ENCODE results near the gene NTRK2.

NTRK2 gene

DNA sequence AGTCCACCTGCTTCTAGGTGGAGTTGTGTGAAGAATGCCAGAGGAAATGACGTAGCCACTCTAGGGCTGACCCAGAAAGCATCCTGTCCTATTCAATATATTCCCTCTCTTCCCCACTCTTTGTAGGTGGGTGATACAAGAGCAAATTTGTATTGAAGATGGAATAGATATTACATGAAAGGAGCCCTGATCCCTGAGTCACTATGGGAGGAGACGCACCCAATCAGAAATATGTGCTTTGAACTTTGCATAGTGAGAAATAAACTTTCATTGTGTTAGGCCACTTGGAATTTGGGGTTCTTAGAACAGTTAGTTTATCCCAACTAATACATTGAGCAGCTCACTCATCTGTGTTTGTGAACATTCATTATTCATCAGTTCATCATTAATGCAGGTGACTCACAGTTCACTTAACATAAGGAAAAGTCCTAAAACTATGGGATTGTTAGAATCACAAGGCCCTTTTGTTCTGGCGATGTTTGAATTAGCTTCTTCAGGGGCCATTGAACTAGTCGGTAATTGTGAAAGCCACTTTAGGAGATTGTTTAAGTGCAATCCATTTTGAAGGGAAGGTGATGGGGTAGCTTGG, 26.9 kb upstream of the NTRK2 start (continued):
- TF ChIP-seq, protein P1, sequence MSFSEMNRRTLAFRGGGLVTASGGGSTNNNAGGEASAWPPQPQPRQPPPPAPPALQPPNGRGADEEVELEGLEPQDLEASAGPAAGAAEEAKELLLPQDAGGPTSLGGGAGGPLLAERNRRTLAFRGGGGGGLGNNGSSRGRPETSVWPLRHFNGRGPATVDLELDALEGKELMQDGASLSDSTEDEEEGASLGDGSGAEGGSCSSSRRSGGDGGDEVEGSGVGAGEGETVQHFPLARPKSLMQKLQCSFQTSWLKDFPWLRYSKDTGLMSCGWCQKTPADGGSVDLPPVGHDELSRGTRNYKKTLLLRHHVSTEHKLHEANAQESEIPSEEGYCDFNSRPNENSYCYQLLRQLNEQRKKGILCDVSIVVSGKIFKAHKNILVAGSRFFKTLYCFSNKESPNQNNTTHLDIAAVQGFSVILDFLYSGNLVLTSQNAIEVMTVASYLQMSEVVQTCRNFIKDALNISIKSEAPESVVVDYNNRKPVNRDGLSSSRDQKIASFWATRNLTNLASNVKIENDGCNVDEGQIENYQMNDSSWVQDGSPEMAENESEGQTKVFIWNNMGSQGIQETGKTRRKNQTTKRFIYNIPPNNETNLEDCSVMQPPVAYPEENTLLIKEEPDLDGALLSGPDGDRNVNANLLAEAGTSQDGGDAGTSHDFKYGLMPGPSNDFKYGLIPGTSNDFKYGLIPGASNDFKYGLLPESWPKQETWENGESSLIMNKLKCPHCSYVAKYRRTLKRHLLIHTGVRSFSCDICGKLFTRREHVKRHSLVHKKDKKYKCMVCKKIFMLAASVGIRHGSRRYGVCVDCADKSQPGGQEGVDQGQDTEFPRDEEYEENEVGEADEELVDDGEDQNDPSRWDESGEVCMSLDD (tag by site-specific recombination; IDR thresholded peaks at IDR 0.05) = no peak
- TF ChIP-seq HOXA7 (CRISPR knock-in tag; IDR thresholded peaks at IDR 0.05; ENCODE audit: borderline replicate concordance) = no peak
- TF ChIP-seq KLF10 (tag by site-specific recombination; IDR thresholded peaks at IDR 0.05) = no peak
- TF ChIP-seq, protein P2, sequence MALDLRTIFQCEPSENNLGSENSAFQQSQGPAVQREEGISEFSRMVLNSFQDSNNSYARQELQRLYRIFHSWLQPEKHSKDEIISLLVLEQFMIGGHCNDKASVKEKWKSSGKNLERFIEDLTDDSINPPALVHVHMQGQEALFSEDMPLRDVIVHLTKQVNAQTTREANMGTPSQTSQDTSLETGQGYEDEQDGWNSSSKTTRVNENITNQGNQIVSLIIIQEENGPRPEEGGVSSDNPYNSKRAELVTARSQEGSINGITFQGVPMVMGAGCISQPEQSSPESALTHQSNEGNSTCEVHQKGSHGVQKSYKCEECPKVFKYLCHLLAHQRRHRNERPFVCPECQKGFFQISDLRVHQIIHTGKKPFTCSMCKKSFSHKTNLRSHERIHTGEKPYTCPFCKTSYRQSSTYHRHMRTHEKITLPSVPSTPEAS (tag by site-specific recombination; IDR thresholded peaks at IDR 0.05) = no peak
- TF ChIP-seq ZNF785 (tag by site-specific recombination; IDR thresholded peaks at IDR 0.05) = no peak
- no peak for TF ChIP-seq ZNF174 (tag by site-specific recombination; IDR thresholded peaks at IDR 0.05)
- no peak for TF ChIP-seq ZBTB8A (tag by site-specific recombination; IDR thresholded peaks at IDR 0.05)
- no peak for TF ChIP-seq REPIN1 (tag by site-specific recombination; IDR thresholded peaks at IDR 0.05; ENCODE audit: low read depth)
- no peak for TF ChIP-seq ZNF776 (tag by site-specific recombination; IDR thresholded peaks at IDR 0.05; ENCODE audit: borderline replicate concordance)
- TF ChIP-seq, protein P3, sequence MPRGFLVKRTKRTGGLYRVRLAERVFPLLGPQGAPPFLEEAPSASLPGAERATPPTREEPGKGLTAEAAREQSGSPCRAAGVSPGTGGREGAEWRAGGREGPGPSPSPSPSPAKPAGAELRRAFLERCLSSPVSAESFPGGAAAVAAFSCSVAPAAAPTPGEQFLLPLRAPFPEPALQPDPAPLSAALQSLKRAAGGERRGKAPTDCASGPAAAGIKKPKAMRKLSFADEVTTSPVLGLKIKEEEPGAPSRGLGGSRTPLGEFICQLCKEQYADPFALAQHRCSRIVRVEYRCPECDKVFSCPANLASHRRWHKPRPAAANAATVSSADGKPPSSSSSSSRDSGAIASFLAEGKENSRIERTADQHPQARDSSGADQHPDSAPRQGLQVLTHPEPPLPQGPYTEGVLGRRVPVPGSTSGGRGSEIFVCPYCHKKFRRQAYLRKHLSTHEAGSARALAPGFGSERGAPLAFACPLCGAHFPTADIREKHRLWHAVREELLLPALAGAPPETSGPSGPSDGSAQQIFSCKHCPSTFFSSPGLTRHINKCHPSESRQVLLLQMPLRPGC (tag by site-specific recombination; IDR thresholded peaks at IDR 0.05) = no peak
- TF ChIP-seq ZNF2 (tag by site-specific recombination; IDR thresholded peaks at IDR 0.05) = no peak
- no peak for TF ChIP-seq ZSCAN23 (tag by site-specific recombination; IDR thresholded peaks at IDR 0.05)
- no peak for TF ChIP-seq ZNF350 (tag by site-specific recombination; IDR thresholded peaks at IDR 0.05)
- TF ChIP-seq, protein P4, sequence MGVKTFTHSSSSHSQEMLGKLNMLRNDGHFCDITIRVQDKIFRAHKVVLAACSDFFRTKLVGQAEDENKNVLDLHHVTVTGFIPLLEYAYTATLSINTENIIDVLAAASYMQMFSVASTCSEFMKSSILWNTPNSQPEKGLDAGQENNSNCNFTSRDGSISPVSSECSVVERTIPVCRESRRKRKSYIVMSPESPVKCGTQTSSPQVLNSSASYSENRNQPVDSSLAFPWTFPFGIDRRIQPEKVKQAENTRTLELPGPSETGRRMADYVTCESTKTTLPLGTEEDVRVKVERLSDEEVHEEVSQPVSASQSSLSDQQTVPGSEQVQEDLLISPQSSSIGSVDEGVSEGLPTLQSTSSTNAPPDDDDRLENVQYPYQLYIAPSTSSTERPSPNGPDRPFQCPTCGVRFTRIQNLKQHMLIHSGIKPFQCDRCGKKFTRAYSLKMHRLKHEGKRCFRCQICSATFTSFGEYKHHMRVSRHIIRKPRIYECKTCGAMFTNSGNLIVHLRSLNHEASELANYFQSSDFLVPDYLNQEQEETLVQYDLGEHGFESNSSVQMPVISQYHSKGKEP (tag by site-specific recombination; IDR thresholded peaks at IDR 0.05) = no peak
- no peak for TF ChIP-seq ZNF16 (tag by site-specific recombination; IDR thresholded peaks at IDR 0.05; ENCODE audit: low read depth)

DNA sequence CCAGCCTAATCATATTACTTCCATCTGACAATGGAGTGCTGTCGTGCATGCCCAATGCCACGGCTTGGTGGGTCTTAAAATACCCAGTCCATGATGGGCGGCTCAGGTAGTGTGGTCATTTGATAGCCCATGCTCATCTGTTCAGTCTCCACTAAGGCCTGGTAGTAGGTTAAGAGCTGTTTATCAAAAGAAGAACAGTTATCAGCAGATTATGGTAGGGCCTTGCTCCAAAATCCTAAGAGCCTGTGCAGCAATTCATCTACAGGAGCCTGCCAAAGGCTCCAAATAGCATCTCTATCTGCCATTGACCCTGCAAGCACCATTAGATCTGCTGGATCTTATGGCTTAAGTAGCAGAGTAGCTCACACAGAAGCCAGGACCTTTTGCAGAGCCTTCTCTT, 21.8 kb upstream of the NTRK2 start:
- Histone ChIP-seq H3K9me3 (ENCODE audit: control insufficient read depth, insufficient read depth, low read depth, low read length) (no peaks in the 10 kb centered on the region), H3K27ac (ENCODE audit: extremely low read depth, low read depth, low read length) (no peak overlapping the region), H3K36me3 (ENCODE audit: control insufficient read depth in 2 of 2, insufficient read depth in 1 of 2, low read length in 2 of 2) (no peaks in the 10 kb centered on the region), H3K4me3 (ENCODE audit: low read depth, low read length) (no peak overlapping the region), H3K4me1 (ENCODE audit: control insufficient read depth, insufficient read depth, low read length) (no peaks in the 10 kb centered on the region)
- ChIA-PET CTCF (no interaction called here), POLR2A (no interaction called here)
- TF ChIP-seq ZEB2 (tag by site-specific recombination; IDR thresholded peaks at IDR 0.05) (no peak), KLF10 (tag by site-specific recombination; IDR thresholded peaks at IDR 0.05) (no peak), ZNF544 (tag by site-specific recombination; IDR thresholded peaks at IDR 0.05) (no peak), ZNF510 (tag by site-specific recombination; IDR thresholded peaks at IDR 0.05; ENCODE audit: insufficient replicate concordance) (no peak), FEZF1 (tag by site-specific recombination; IDR thresholded peaks at IDR 0.05) (no peak), ZBTB48 (tag by site-specific recombination; IDR thresholded peaks at IDR 0.05) (no peak)
- TF ChIP-seq, protein P5, sequence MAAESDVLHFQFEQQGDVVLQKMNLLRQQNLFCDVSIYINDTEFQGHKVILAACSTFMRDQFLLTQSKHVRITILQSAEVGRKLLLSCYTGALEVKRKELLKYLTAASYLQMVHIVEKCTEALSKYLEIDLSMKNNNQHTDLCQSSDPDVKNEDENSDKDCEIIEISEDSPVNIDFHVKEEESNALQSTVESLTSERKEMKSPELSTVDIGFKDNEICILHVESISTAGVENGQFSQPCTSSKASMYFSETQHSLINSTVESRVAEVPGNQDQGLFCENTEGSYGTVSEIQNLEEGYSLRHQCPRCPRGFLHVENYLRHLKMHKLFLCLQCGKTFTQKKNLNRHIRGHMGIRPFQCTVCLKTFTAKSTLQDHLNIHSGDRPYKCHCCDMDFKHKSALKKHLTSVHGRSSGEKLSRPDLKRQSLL (tag by site-specific recombination; IDR thresholded peaks at IDR 0.05) = no peak
- TF ChIP-seq, protein P1 (tag by site-specific recombination; IDR thresholded peaks at IDR 0.05) = no peak
- TF ChIP-seq, protein P6, sequence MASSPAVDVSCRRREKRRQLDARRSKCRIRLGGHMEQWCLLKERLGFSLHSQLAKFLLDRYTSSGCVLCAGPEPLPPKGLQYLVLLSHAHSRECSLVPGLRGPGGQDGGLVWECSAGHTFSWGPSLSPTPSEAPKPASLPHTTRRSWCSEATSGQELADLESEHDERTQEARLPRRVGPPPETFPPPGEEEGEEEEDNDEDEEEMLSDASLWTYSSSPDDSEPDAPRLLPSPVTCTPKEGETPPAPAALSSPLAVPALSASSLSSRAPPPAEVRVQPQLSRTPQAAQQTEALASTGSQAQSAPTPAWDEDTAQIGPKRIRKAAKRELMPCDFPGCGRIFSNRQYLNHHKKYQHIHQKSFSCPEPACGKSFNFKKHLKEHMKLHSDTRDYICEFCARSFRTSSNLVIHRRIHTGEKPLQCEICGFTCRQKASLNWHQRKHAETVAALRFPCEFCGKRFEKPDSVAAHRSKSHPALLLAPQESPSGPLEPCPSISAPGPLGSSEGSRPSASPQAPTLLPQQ (tag by site-specific recombination; IDR thresholded peaks at IDR 0.05) = no peak

All from HEK293 (cell line).